Stimulated activated CD8-positive, alpha-beta memory T cell treated with anti-CD3 and anti-CD28 coated beads, Interleukin-2, amount 100 ng/mL, for 1 hour (primary cell): ENCODE measurements around the gene POLR3A.

ENCODE experiments used
- DNase-seq, 2 donors: peaks; one replicate each; pipeline ENCODE4 v3.0.0-alpha.2; 2020; ENCODE audit warnings: low read depth in 2 of 2

POLR3A gene

GRCh38 chr10:78046711-78047269, 17.5 kb upstream of the POLR3A start:
- no peak for DNase-seq

GRCh38 chr10:78045856-78046255, 16.5 kb upstream of the POLR3A start:
- DNase-seq: no peak

GRCh38 chr10:78045237-78045636, 15.9 kb upstream of the POLR3A start:
- no peak for DNase-seq

GRCh38 chr10:78044699-78045098, 15.4 kb upstream of the POLR3A start:
- no peak for DNase-seq

GRCh38 chr10:78044179-78044578, 14.9 kb upstream of the POLR3A start:
- no peak for DNase-seq

- DNase-seq: no peak
Measured at GRCh38 chr10:78042752-78043104, 13.4 kb upstream of the POLR3A start.

GRCh38 chr10:78042058-78042751, 12.9 kb upstream of the POLR3A start:
- DNase-seq: no peak

GRCh38 chr10:78041170-78042057, 12.1 kb upstream of the POLR3A start:
- no peak for DNase-seq

- no peak for DNase-seq
Measured at GRCh38 chr10:78039743-78040142, 10.4 kb upstream of the POLR3A start.

GRCh38 chr10:78038791-78039547, 9.7 kb upstream of the POLR3A start:
- DNase-seq: no peak

GRCh38 chr10:78038105-78038504, 8.8 kb upstream of the POLR3A start:
- no peak for DNase-seq

- DNase-seq: no peak
Measured at GRCh38 chr10:78035933-78036583, 6.7 kb upstream of the POLR3A start.

GRCh38 chr10:78035437-78035836, 6.1 kb upstream of the POLR3A start:
- no peak for DNase-seq

- no peak for DNase-seq
Measured at GRCh38 chr10:78035025-78035424, 5.7 kb upstream of the POLR3A start.

GRCh38 chr10:78033637-78034470, 4.5 kb upstream of the POLR3A start, which contains the start of gene RPS24:
RPS24 (plus strand) TSS chr10:78033863; CDS start chr10:78033902, 39 bp downstream.
- peak; percentile 77 to 88 for DNase-seq

- no peak for DNase-seq
Measured at GRCh38 chr10:78033387-78033636, 4.0 kb upstream of the POLR3A start.

- no peak for DNase-seq
Measured at GRCh38 chr10:78028438-78029268, 662 bp downstream of the POLR3A start.

GRCh38 chr10:78025685-78026364, 3.5 kb downstream of the POLR3A start:
- no peak for DNase-seq

GRCh38 chr10:78023741-78024140, 5.6 kb downstream of the POLR3A start:
- DNase-seq: no peak
